Osteoblast (primary cell): ENCODE results near the gene PSMB5. TPM values are rescaled to one million over a fixed set of nuclear protein-coding genes. Genes with fewer than 3 reads are reported as not detected.

Source experiments
- DNase-seq: peaks from one replicate; pipeline ENCODE4 v3.0.0; 2011; ENCODE audit warnings: low spot score, mixed read lengths; ENCODE audit not compliant: insufficient read length; ENCODE audit errors: missing footprints
- H2AFZ ChIP-seq: 2 replicates; pipeline ENCODE4 v1.6.0; 2011; ENCODE audit warnings: mild to moderate bottlenecking, low read length
- H3K27ac ChIP-seq: 2 replicates; pipeline ENCODE4 v1.5.1; 2011; ENCODE audit warnings: mild to moderate bottlenecking, low read depth, low read length, moderate library complexity
- H3K27me3 ChIP-seq: 2 replicates; pipeline ENCODE4 v1.6.0; 2012; ENCODE audit warnings: mild to moderate bottlenecking, control low read depth, inconsistent platforms, low read length, moderate library complexity; ENCODE audit not compliant: insufficient read depth
- H3K36me3 ChIP-seq: 2 replicates; pipeline ENCODE4 v1.5.1; 2011; ENCODE audit warnings: mild to moderate bottlenecking, low read length, control low read depth, moderate library complexity; ENCODE audit not compliant: insufficient read depth
- H3K4me1 ChIP-seq: 2 replicates; pipeline ENCODE4 v1.5.1; 2011; ENCODE audit warnings: mild to moderate bottlenecking, low read length, control low read depth, moderate library complexity; ENCODE audit not compliant: insufficient read depth
- H3K4me2 ChIP-seq: 2 replicates; pipeline ENCODE4 v1.6.0; 2011; ENCODE audit warnings: mild to moderate bottlenecking, low read length; ENCODE audit not compliant: insufficient read depth
- H3K4me3 ChIP-seq: fragments of 200-600 bp; sonication (generic); 3 replicates; pipeline ENCODE4 v1.5.1; 2012; ENCODE audit warnings: mild to moderate bottlenecking, low read length, inconsistent platforms; ENCODE audit not compliant: insufficient read depth
- H3K79me2 ChIP-seq: 2 replicates; pipeline ENCODE4 v1.6.0; 2012; ENCODE audit warnings: mild to moderate bottlenecking, low read length, control low read depth, inconsistent platforms; ENCODE audit not compliant: insufficient read depth
- H3K9me3 ChIP-seq: 2 replicates; pipeline ENCODE4 v1.5.1; 2011; ENCODE audit warnings: low read depth, low read length, control low read depth
- H4K20me1 ChIP-seq: 2 replicates; pipeline ENCODE4 v1.6.0; 2012; ENCODE audit warnings: mild to moderate bottlenecking, low read length, control low read depth; ENCODE audit not compliant: insufficient read depth
- total RNA-seq: library from RNA; depleted of rRNA; stranded (reverse); fragments of >200 nt; gene quantifications from 2 replicates; pipeline ENCODE4 v1.2.3, GENCODE V29; 2012
- TF ChIP-seq, protein P1 (sequence below): IDR thresholded peaks from 2 replicates; pipeline ENCODE4 v1.5.1; 2011; ENCODE audit warnings: mild to moderate bottlenecking, low read depth, low read length, moderate library complexity; ENCODE audit errors: extremely low read depth

The PSMB5 gene
- total RNA-seq, 1 donor, result 162 TPM

GRCh38 chr14:23023022-23023794, 11.5 kb downstream of the PSMB5 start:
- peaks cover 12% of the 10 kb centered on the region for H4K20me1 ChIP-seq
- no peak overlapping the region for H2AFZ ChIP-seq
- H3K36me3 ChIP-seq, result peaks cover 21% of the 10 kb centered on the region
- H3K79me2 ChIP-seq, result no peaks in the 10 kb centered on the region
- H3K4me3 ChIP-seq, result no peak overlapping the region
- TF ChIP-seq, protein P1, sequence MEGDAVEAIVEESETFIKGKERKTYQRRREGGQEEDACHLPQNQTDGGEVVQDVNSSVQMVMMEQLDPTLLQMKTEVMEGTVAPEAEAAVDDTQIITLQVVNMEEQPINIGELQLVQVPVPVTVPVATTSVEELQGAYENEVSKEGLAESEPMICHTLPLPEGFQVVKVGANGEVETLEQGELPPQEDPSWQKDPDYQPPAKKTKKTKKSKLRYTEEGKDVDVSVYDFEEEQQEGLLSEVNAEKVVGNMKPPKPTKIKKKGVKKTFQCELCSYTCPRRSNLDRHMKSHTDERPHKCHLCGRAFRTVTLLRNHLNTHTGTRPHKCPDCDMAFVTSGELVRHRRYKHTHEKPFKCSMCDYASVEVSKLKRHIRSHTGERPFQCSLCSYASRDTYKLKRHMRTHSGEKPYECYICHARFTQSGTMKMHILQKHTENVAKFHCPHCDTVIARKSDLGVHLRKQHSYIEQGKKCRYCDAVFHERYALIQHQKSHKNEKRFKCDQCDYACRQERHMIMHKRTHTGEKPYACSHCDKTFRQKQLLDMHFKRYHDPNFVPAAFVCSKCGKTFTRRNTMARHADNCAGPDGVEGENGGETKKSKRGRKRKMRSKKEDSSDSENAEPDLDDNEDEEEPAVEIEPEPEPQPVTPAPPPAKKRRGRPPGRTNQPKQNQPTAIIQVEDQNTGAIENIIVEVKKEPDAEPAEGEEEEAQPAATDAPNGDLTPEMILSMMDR, result no peak
- H3K27ac ChIP-seq, result no peak overlapping the region
- no peaks in the 10 kb centered on the region for H3K4me1 ChIP-seq
- no peaks in the 10 kb centered on the region for H3K9me3 ChIP-seq
- no peak for DNase-seq
- H3K27me3 ChIP-seq, result no peaks in the 10 kb centered on the region
- no peak overlapping the region for H3K4me2 ChIP-seq

DNA sequence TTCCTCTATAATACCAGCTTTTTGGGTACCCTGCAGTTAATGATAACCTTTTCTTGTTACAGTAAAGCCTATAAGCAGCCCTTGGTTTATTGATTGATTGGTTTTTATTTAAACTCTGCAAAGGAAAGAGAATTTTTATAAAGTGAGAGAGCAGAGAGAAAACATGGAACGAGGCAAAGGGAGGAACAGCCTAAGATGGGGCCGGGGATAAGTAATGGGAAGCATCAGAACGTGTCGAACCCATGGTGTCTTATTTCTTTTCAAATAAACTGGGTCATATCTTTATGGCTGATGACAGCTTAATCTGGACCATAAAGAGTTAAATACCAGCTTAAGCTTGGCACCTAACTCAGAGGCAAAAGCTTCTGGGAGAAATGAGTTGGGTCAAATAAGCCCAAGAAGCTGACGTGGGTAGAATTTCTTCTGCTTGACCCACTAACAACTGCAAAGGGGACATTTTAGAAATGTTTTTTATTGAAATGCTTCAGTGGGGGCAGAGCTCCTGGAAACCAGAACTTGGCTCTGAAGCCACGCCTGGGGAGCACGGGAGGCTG, 12.7 kb downstream of the PSMB5 start:
- no peak for DNase-seq
- no peak overlapping the region for H3K27ac ChIP-seq
- H4K20me1 ChIP-seq, result peaks cover 10% of the 10 kb centered on the region
- H3K27me3 ChIP-seq, result no peaks in the 10 kb centered on the region
- no peaks in the 10 kb centered on the region for H3K79me2 ChIP-seq
- H3K36me3 ChIP-seq, result peaks cover 18% of the 10 kb centered on the region
- TF ChIP-seq, protein P1, result no peak
- H3K4me1 ChIP-seq, result no peaks in the 10 kb centered on the region
- H3K9me3 ChIP-seq, result no peaks in the 10 kb centered on the region
- H3K4me2 ChIP-seq, result no peak overlapping the region
- H3K4me3 ChIP-seq, result no peak overlapping the region
- H2AFZ ChIP-seq, result no peak overlapping the region

GRCh38 chr14:23021434-23021833, 13.3 kb downstream of the PSMB5 start:
- Histone ChIP-seq H3K4me3 (no peak overlapping the region), H3K9me3 (no peaks in the 10 kb centered on the region), H4K20me1 (peaks cover 10% of the 10 kb centered on the region), H3K27ac (no peak overlapping the region), H3K4me2 (no peak overlapping the region), H2AFZ (no peak overlapping the region), H3K4me1 (no peaks in the 10 kb centered on the region), H3K27me3 (no peaks in the 10 kb centered on the region), H3K36me3 (peaks cover 17% of the 10 kb centered on the region), H3K79me2 (no peaks in the 10 kb centered on the region)
- TF ChIP-seq, protein P1, result no peak
- no peak for DNase-seq

DNA sequence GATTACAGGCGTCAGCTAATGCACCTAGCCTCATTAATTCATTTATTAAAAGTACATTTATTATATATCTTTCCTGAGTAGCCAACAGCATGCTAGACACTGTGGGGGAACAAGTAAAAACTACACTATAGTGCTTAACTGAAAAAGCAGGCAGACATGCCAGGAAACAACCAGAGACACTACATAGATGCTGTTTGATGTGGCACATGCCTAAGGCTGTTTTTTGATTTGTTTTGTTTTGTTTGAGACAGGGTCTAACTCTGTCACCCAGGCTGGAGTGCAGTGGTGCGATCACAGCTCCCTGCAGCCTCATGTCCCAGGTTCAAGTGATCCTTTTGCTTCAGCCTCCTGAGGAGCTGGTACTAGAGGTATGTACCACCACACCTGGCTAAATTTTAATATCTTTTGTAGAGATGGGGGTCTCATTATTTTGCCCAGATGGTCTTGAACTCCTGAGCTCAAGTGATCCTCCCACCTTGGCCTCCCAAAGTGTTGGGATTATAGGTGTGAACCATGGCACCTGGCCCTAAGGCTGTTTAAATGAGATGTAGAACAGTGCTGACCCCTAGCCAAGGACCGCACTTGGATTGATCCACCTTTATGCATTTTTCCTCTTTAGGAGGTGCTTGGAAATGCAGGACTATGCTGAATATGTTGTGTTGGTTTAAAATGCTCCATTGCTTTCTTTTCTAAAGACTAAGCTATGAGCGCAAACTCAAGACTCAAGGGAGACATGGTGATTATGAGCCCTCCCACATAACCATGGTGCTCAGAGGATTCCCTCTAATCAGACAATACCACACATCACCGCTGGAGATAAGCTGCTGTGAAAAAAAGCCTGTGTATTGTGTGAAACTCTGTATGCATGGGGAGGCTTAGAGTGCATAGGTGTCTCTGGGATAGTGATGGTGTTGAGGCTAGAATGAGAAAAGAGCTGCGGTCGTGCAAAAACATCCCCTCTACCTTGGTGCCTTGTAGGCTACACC, 14.3 kb downstream of the PSMB5 start:
- H3K9me3 ChIP-seq, result no peaks in the 10 kb centered on the region
- DNase-seq, result no peak
- H3K27me3 ChIP-seq, result no peaks in the 10 kb centered on the region
- H3K36me3 ChIP-seq, result peaks cover 7% of the 10 kb centered on the region
- H4K20me1 ChIP-seq, result peaks cover 1% of the 10 kb centered on the region
- TF ChIP-seq, protein P1, result no peak
- H3K4me1 ChIP-seq, result no peaks in the 10 kb centered on the region
- no peaks in the 10 kb centered on the region for H3K79me2 ChIP-seq
- no peak overlapping the region for H3K27ac ChIP-seq
- no peak overlapping the region for H3K4me3 ChIP-seq
- H3K4me2 ChIP-seq, result no peak overlapping the region
- H2AFZ ChIP-seq, result no peak overlapping the region
